Stromal cell of bone marrow (primary cell): ENCODE measurements around the gene KCNMB3.
A peak's percentile ranks its signal among the peaks of the same experiment; 100 is the strongest.
"Not testable (repeated sequence)": the region's sequence is repeated elsewhere in the genome, so short reads cannot be mapped to it uniquely, and the experiment has no call there.

Experiments
- DNase-seq: peaks from one replicate; pipeline ENCODE4 v3.0.0-alpha.2; 2012; ENCODE audit warnings: low read depth

The KCNMB3 gene

GRCh38 chr3:179264449-179264848 lies 13.5 kb upstream of the KCNMB3 start:
- no peak for DNase-seq

GRCh38 chr3:179263134-179263533 lies 12.2 kb upstream of the KCNMB3 start:
- no peak for DNase-seq

DNA sequence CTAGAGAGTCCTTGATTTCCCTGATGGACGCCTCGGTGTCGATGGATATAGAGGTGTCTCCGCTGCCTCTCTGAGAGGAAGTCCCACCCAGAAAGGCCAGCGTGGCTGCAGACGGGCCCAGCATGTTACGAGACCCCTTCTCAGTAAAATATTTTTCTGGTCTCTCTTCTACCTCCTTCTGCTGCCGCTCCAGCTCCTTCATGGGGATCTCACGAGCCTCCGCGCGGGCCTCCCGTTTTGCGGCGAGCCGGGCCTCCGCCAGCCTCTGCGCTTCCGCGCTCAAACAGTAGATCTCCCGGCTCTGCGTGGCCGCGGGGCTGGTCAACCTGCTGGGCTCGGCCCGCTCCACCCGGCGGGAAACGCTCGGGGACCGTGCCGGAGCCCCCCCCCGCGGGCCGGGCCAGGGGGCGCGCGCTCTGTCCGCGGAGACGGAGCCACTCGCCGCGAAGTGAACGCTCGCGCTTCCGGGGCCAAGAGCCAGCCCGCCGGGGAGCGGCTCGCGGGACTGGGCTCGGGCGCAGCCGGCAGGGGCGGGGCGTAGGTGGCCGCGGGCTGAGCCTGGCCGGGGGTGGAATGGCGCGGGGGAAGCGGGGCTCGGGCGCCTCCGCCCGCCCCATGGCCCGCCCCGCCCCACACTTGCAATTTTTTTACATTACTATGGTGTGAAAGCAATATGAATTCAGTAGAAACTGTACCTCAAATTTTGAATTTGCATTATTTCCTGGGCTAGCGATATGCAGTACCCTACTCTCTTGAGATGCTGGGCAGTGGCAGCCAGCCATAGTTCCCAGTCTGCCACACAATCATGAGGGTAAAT lies 10.2 kb upstream of the KCNMB3 start:
- peak; percentile 34 for DNase-seq

DNA sequence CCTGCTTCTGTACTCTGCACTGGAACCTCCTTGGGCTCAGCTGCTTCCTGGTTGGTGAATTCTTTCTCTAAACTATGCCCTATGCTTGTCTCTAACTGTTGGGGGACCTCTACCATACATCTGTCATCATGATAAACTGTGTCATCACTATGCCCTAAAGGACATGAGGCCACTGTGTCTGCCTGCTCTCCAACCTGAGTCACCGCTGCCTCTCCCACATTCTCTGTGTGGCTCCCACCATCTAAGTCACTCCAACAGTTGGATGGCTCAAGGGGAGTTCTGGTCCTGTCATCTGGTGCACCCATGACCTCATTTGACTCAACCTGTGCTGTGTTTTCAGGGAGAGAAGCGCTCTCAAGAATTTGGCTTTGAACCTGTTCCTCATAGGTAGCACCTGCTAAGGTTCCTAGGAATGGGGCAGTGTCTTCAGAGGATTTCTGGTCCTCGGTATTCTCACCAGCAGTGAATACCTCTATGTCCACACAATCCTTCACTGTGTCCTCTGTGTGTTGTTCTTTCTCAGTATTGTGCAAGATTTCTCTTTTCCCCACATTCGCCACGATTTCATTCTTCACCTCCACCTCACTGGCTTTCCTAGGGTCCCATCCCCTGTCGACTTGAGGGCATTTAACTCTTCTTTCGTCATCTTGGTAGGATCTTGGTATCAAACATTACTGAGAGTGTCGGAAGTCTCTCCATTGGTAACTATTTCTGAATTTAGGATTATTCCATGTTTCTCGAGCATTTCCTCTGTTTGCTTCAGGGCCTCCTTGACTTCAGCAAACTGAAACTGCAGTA lies 9.2 kb upstream of the KCNMB3 start:
- not testable (repeated sequence) for DNase-seq

GRCh38 chr3:179258820-179259219 lies 7.9 kb upstream of the KCNMB3 start:
- DNase-seq, result no peak

DNA sequence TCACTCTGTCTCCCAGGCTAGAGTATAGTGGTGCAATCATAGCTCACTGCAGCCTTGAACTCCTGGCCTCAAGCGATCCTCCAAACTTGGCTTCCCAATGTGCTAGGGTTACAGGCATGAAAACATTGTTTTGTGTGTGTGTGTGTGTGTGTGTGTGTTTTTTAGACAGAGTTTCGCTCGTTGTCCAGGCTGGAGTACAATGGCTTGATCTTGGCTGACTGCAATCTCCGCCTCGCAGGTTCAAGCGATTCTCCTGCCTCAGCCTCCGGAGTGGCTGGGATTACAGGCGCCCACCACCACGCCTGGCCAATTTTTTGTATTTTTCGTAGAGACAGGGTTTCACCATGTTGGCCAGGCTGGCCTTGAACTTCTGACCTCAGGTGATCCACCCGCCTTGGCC lies 6.8 kb upstream of the KCNMB3 start:
- not testable (repeated sequence) for DNase-seq

GRCh38 chr3:179256813-179257212 lies 5.9 kb upstream of the KCNMB3 start:
- DNase-seq, result no peak

DNA sequence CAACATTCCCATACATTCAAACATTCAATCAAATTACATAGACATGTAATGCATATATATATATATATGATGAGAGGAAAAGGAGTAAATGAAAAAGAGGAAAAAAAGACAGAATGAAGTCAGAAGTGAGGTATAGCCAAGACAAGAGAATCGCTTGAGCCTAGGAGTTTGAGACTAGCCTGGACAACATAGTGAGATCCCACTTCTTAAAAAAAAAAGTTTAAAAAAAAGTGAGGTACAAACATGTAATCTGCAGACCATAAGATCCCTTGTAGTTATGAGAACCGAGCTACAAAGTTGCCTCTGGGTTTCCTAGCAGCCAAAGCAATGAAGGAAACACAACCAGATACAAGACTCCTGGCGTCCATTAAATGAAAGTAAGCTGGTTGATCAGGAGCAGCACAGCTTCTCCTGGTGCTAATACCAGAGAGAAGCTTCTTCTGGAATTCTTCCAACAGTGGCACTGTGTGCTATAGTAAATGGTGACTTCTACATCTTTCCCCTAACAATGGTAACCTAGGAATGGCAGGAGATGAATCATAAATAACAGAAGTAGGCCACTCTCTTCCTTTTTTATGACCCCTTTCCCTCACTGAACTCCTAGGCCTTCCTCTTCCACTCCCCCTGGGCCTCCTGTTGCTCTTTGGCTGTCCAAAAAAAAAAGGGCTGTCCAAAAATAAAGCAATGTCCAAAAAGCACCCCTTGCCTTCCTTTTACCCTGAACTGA lies 3.5 kb downstream of the KCNMB3 start:
- no peak for DNase-seq

DNA sequence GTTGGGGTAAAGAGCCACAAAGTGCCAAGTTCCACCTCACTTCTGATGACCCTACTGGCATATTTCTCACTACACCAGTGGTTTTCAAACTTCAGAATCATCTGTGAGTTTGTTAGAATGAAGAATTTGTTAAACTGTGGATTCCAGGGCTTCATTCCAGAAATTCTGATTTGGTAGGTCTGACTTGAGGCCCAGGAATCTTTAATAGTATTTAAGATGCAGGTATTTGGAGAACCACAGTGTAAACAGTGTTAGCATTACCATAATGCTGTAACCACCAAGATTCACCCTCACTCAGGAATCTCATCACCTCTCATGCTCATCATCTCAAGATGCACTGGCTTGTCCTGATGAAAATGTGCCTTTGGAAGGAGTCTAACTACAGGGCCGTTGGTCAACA lies 6.0 kb downstream of the KCNMB3 start:
- DNase-seq, result no peak

DNA sequence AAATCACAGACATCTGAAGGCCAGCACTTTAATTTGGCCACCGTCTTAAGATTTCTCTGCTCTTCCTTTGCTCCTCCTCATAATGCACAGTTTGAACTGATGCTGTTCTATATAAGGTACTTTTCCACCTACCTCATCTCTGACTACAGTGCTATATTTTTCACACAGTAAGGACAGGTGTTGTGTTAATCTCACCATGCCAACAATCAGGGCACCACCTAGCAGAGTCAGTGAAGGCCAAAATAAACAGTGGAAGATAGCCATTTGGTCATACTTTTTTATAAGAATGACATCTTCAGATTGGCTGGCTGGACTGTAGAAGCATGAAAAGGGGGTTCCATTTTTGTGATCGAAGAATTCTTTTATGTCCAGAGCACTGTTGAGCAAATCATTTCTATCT lies 8.1 kb downstream of the KCNMB3 start:
- not testable (repeated sequence) for DNase-seq

DNA sequence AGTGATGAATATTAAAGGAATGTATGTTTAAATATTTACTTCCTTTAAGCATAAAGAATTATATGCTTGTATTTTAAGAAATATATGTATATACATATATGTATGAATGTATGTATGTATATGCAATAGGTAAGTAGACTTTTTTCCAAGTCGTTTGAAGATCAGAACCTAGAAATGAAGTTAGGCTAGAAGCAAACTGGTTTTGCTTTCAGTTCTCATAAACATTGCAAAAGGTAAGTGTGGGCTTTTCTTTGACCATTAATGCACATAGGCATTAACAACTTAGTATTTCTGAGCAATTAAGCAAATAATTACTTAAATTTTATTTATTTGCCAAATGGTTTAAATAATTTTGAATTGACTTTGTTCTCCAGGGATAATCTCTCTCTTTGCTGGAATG lies 10.6 kb downstream of the KCNMB3 start:
- DNase-seq, result not testable (repeated sequence)

- DNase-seq, result no peak
Measured at GRCh38 chr3:179236669-179237301, 14.1 kb downstream of the KCNMB3 start.

DNA sequence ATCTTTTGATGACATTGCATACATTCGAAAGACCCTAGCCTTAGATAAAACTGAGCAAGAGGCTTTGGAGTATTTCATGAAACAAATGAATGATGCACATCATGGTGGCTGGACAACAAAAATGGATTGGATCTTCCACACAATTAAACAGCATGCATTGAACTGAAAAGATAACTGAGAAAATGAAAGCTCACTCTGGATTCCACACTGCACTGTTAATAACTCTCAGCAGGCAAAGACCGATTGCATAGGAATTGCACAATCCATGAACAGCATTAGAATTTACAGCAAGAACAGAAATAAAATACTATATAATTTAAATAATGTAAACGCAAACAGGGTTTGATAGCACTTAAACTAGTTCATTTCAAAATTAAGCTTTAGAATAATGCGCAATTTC lies 16.7 kb downstream of the KCNMB3 start:
- DNase-seq, result no peak

DNA sequence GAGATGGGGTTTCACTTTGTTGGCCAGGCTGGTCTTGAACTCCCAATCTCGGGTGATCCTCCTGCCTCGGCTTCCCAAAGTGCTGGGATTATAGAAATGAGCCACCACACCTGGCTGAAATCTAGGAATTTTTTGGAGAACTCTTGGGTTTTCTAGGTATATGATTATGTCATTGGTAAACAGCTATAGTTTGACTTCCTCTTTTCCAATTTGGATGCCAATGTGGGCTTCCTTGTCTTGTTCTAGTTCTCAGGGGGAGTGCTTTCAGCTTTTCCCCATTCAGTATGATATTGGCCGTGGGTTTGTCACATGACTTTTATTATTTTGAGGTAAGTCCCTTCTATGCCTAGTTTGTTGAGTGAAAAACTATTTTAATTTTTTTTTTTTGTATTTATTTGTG lies 17.9 kb downstream of the KCNMB3 start:
- no peak for DNase-seq

DNA sequence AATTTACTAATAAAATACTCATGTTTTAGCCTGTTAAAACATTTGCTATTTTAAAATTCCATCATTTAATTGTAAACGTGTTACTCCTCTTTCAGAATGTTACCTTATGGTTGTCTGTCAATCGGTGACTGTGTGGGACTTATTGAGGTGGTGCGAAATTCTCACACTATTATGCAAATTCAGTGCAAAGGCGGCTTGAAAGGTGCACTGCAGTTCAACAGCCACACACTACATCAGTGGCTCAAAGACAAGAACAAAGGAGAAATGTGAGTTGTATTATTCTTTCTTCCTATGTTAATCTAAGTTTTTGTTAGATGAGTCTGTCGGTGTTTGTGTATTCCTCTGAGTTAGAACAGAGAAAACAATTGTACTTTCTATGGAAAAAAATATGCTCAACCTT lies 21.7 kb downstream of the KCNMB3 start:
- DNase-seq, result no peak

DNA sequence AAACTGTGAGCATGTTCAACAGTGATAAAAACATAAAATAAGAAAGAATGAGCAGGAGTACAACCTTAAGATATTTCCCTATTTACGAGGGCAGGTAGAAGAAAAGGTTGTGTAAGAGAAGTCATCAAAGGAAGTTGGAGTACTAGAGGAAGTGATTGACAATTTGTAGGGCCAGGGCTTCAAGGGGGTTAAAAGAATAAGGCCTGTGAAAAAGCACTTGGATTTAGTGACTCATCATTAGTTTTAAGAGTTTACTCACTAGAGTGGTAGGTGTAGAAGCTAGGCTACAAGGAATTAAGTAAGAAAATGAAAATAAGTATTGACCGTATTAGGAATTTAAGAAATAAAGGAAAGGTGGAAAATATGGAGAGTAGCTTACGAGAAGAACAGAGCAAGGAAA lies 23.6 kb downstream of the KCNMB3 start:
- DNase-seq, result no peak

DNA sequence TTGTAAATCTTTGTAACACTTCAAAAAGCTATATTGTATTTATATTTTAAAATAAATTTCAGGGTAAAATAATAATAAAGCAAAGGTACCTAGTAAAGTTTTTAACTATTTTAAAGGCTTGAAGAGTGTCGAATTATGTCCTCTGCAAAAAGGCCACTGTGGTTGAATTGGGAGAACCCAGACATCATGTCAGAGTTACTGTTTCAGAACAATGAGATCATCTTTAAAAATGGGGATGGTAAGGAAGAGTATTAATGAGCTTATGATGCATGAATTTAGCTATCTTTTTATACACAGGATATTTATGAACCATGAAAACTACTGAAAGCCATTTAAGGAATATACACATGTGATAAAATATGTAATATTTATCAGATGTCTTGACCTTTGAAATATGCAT lies 26.3 kb downstream of the KCNMB3 start:
- DNase-seq, result no peak

DNA sequence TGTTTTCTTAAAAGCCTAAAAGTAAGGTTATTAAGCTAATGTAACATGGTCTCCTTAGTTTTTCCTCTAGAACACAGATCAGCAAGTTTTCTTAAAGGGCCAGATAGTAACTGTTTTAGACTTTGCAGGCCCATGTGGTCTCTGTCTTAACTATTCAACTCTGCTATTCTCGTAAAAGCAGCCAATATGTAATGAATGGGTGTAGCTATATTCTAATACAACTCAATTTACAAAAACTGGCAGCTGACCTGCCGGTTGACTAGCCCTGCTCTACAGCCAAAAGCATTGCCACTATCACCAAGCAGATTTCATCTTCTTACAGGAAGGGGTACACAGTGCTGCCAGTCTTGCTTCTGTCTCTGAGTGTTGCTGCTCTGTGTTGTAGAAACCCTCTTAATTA lies 27.4 kb downstream of the KCNMB3 start:
- no peak for DNase-seq

DNA sequence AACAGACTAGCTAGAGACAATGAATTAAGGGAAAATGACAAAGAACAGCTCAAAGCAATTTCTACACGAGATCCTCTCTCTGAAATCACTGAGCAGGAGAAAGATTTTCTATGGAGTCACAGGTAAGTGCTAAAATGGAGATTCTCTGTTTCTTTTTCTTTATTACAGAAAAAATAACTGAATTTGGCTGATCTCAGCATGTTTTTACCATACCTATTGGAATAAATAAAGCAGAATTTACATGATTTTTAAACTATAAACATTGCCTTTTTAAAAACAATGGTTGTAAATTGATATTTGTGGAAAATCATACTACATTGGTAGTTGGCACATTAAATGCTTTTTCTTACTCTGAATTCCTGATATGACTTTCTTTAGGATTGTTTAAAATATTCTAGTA lies 32.7 kb downstream of the KCNMB3 start:
- not testable (repeated sequence) for DNase-seq

- peak; percentile 21 for DNase-seq
Measured at GRCh38 chr3:179215550-179215949, 35.4 kb downstream of the KCNMB3 start.

- DNase-seq, result no peak
Measured at GRCh38 chr3:179200790-179201189, 50.1 kb downstream of the KCNMB3 start.

DNA sequence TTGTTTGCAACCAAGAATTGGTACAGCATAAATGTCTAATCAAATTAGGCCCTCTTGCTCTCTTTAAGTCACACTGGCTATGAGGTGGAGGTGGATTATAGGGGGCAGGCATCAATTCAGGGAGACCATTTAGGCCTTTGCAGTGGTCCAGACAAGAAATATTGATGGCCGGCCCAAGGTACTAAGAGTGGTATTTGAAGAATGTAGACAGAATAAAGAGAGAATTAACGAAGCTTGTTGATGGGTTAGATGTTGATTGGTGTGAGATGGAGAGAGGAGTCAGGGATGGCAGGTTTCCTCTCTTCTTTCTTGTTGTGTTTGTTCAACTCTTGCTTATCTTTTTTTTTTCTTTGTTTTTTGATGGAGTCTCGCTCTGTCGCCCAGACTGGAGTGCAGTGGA lies 54.2 kb downstream of the KCNMB3 start:
- no peak for DNase-seq
